ENCODE data around the gene PEDS1. TPM values are rescaled to one million over a fixed set of nuclear protein-coding genes. Genes with fewer than 3 reads are reported as not detected.

PEDS1 gene
- total and polyA plus RNA-seq, 4 experiments from 2014 or later, result 14.7 to 25.1 (median 16.8) TPM

GRCh38 chr20:50191065-50191543 lies 37.6 kb upstream of the PEDS1 start:
- intact Hi-C loops (cut with micrococcal nuclease), result loop anchor here (2.0 to 5.0 kb wide), 2 partner anchors 196 to 320 kb away; partner anchors contain the start of gene PTPN1
- Histone ChIP-seq H3K36me3 (ENCODE audit: insufficient read depth, low read length) (peaks cover 3% of the 10 kb centered on the region), H3K27ac (ENCODE audit: low read depth, low read length) (peak overlapping the region; percentile 70), H3K9me3 (ENCODE audit: control insufficient read depth in 1 of 2, low read length in 2 of 2) (no peaks in the 10 kb centered on the region), H3K4me1 (ENCODE audit: insufficient read depth, low read length) (peaks cover 34% of the 10 kb centered on the region), H3K4me3 (ENCODE audit: low read length in 2 of 2) (peak overlapping the region in 1 of 2 donors; percentile 76), H3K27me3 (ENCODE audit: insufficient read depth, low read length) (no peaks in the 10 kb centered on the region)
- Mint-ChIP-seq H3K9me3 (peaks cover 0 to 2% (median 0%) of the 10 kb centered on the region in 8 donors), H3K27me3 (peaks cover 1 to 2% of the 10 kb centered on the region in 2 donors), H3K27ac (peak overlapping the region in 2 of 7 donors; percentile 52 to 63), H3K4me1 (peaks cover 9 to 45% (median 28%) of the 10 kb centered on the region in 4 donors), H3K4me3 (peak overlapping the region in 7 of 8 donors; percentile 52 to 84 (median 63)), H3K36me3 (peaks cover 3 to 12% of the 10 kb centered on the region in 2 donors)
- peak; percentile 57 to 70 (median 62) for DNase-seq
- ChIA-PET CTCF (ENCODE audit: partially characterized antibody) (interaction anchor here (0.7 to 14.2 kb wide), 5 partner anchors 9 to 275 kb away, joined by 3 to 330 read pairs (median 5); no protein-coding TSS in a partner anchor), POLR2A (ENCODE audit: partially characterized antibody) (interaction anchor here (0.7 to 4.4 kb wide), 28 partner anchors 13 to 558 kb away, joined by 3 to 23 read pairs (median 4); partner anchors contain the start of genes PARD6B, PEDS1, PTPN1 and RNF114)

DNA sequence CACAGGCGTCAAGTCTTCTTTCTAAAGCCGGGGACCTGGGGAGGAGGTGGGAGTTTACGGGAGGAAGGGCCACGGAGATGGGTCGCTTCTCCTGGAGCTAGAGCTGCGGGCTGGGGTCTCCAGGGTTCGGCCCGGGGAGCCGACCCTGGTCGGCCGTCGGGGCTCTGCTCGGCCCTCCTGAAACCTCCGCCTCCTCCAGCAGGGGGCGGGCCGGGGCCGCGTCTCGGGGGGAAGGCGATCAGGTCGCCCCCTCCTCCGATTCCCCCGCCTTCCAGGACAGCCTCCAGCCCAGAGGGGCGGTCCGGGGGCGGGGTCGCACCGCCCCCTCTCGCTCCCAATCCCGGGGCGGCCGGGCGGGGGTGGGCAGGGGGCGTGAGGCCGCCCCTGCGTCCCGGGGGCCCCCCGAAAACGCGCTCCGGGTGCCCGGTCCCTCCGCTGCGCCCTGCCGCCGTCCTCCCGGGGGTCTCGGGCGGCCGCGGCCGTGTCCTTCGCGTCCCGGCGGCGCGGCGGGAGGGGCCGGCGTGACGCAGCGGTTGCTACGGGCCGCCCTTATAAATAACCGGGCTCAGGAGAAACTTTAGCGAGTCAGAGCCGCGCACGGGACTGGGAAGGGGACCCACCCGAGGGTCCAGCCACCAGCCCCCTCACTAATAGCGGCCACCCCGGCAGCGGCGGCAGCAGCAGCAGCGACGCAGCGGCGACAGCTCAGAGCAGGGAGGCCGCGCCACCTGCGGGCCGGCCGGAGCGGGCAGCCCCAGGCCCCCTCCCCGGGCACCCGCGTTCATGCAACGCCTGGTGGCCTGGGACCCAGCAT lies 36.9 kb upstream of the PEDS1 start, which contains the start of gene CEBPB:
TSS of gene CEBPB (plus strand) at position 580 of the 814 bp plus-strand sequence. CDS start at position 784, 204 bp downstream.
- H3K27me3 Mint-ChIP-seq, result peaks cover 4 to 8% of the 10 kb centered on the region in 2 donors
- peaks cover 0 to 2% (median 0%) of the 10 kb centered on the region in 8 donors for H3K9me3 Mint-ChIP-seq
- CTCF ChIA-PET (ENCODE audit: partially characterized antibody), result interaction anchor here (0.7 to 14.2 kb wide), 8 partner anchors 9 to 384 kb away, joined by 3 to 330 read pairs (median 4); no protein-coding TSS in a partner anchor

GRCh38 chr20:50189681-50190250 lies 36.2 kb upstream of the PEDS1 start:
- Mint-ChIP-seq H3K27me3 (peaks cover 8 to 11% of the 10 kb centered on the region in 2 donors), H3K4me3 (peak overlapping the region; percentile 38 to 68 (median 58)), H3K36me3 (peaks cover 0 to 10% of the 10 kb centered on the region in 2 donors), H3K4me1 (peaks cover 7 to 37% (median 23%) of the 10 kb centered on the region in 4 donors), H3K27ac (peak overlapping the region; percentile 10 to 75 (median 36)), H3K9me3 (peaks cover 0 to 2% (median 0%) of the 10 kb centered on the region in 8 donors)
- H3K27ac ChIP-seq (ENCODE audit: low read depth, low read length), result peak overlapping the region; percentile 49
- H3K27me3 ChIP-seq (ENCODE audit: insufficient read depth, low read length), result no peaks in the 10 kb centered on the region
- peaks cover 3% of the 10 kb centered on the region for H3K36me3 ChIP-seq (ENCODE audit: insufficient read depth, low read length)
- intact Hi-C loops (cut with micrococcal nuclease), result loop anchor here (1.0 to 5.0 kb wide), 5 partner anchors 198 to 448 kb away; partner anchors contain the start of gene PTPN1
- H3K4me3 ChIP-seq (ENCODE audit: low read length in 2 of 2), result peak overlapping the region in 1 of 2 donors; percentile 76
- H3K9me3 ChIP-seq (ENCODE audit: control insufficient read depth in 1 of 2, low read length in 2 of 2), result no peaks in the 10 kb centered on the region
- POLR2A ChIA-PET (ENCODE audit: partially characterized antibody), result interaction anchor here (0.5 to 4.4 kb wide), 6 partner anchors 77 to 326 kb away, joined by 3 to 23 read pairs (median 10); partner anchors contain the start of genes PTPN1 and UBE2V1
- CTCF ChIA-PET (ENCODE audit: partially characterized antibody), result interaction anchor here (1.1 to 14.2 kb wide), 6 partner anchors 10 to 385 kb away, joined by 3 to 330 read pairs (median 5); no protein-coding TSS in a partner anchor
- H3K4me1 ChIP-seq (ENCODE audit: insufficient read depth, low read length), result peaks cover 29% of the 10 kb centered on the region
- DNase-seq, result peak in 2 of 5 donors; percentile 9 to 59

More for the DNA sequence above, 36.9 kb upstream of the PEDS1 start, which contains the start of gene CEBPB:
- peaks cover 3% of the 10 kb centered on the region for H3K36me3 ChIP-seq (ENCODE audit: insufficient read depth, low read length)
- H3K27ac ChIP-seq (ENCODE audit: low read depth, low read length), result peak within 1 kb of the TSS; percentile 70
- intact Hi-C loops (cut with micrococcal nuclease), result loop anchor here (1.0 to 5.0 kb wide), 4 partner anchors 197 to 320 kb away; partner anchors contain the start of gene PTPN1
- no peaks in the 10 kb centered on the region for H3K27me3 ChIP-seq (ENCODE audit: insufficient read depth, low read length)
- H3K4me1 Mint-ChIP-seq, result peaks cover 9 to 44% (median 27%) of the 10 kb centered on the region in 4 donors
- H3K9me3 ChIP-seq (ENCODE audit: control insufficient read depth in 1 of 2, low read length in 2 of 2), result no peaks in the 10 kb centered on the region
- DNase-seq, result peak; percentile 79 to 86 (median 82)
- H3K27ac Mint-ChIP-seq, result peak within 1 kb of the TSS; percentile 52 to 97 (median 78)
- H3K36me3 Mint-ChIP-seq, result peaks cover under 1 to 12% of the 10 kb centered on the region in 2 donors
- peak within 1 kb of the TSS; percentile 77 to 86 (median 84) for H3K4me3 Mint-ChIP-seq
- POLR2A ChIA-PET (ENCODE audit: partially characterized antibody), result interaction anchor here (0.8 to 4.4 kb wide), 24 partner anchors 12 to 559 kb away, joined by 3 to 23 read pairs (median 5); partner anchors contain the start of genes PARD6B, PEDS1, PTPN1 and UBE2V1
- H3K4me3 ChIP-seq (ENCODE audit: low read length in 2 of 2), result peak within 1 kb of the TSS in 1 of 2 donors; percentile 76
- peaks cover 34% of the 10 kb centered on the region for H3K4me1 ChIP-seq (ENCODE audit: insufficient read depth, low read length)

DNA sequence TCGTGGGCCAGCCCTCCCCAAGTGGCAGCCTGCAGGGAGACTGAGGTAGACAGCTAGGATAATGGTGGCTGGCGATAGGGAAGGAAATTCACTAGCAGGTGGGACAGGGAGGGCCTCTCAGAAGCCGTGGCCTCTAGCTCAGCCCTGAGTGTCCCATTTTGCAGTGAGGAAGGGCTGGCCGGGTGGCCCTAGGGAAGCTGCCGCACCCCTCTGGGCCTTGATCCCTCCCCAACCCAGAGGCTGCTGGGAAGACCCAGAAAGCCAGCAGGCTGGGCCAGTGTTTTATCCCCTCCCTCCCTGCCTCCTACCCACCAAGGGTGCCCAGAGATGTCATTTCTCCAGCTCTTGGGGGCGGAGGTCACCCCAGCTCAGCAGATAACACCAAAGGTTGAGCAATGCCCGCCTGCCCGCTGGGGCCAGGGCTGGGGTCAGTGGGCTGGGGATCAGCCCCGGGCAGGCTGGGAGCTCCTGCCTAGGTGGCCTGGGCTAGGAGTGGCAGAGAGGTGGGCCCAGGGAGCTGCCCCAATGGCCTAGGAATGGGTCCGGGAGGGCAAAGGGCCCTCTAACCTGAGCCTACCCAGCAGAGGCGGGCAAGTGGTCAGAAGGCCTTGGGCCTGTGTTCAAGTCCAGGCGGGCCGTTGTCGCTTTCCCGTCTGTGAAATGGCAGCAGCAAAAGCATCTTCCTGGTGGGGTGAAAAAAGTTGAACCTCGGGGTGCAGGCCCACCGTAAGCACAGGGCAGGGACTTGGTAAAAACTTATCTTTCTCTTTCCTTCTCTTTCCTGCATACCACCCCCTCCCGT lies 35.6 kb upstream of the PEDS1 start:
- ChIA-PET CTCF (ENCODE audit: partially characterized antibody) (interaction anchor here (0.7 to 14.2 kb wide), 10 partner anchors 10 to 560 kb away, joined by 3 to 330 read pairs (median 4); no protein-coding TSS in a partner anchor), POLR2A (ENCODE audit: partially characterized antibody) (interaction anchor here (0.5 to 4.4 kb wide), 2 partner anchors 275 to 327 kb away, joined by 6 to 23 read pairs; no protein-coding TSS in a partner anchor)
- intact Hi-C loops (cut with micrococcal nuclease), result loop anchor here (5.0 kb wide), 1 partner anchor 448 kb away; no protein-coding TSS in a partner anchor
- Histone ChIP-seq H3K4me3 (ENCODE audit: low read length in 2 of 2) (no peak overlapping the region), H3K27me3 (ENCODE audit: insufficient read depth, low read length) (no peaks in the 10 kb centered on the region), H3K36me3 (ENCODE audit: insufficient read depth, low read length) (peaks cover under 1% of the 10 kb centered on the region), H3K27ac (ENCODE audit: low read depth, low read length) (no peak overlapping the region), H3K9me3 (ENCODE audit: control insufficient read depth in 1 of 2, low read length in 2 of 2) (no peaks in the 10 kb centered on the region), H3K4me1 (ENCODE audit: insufficient read depth, low read length) (peaks cover 22% of the 10 kb centered on the region)
- H3K27ac Mint-ChIP-seq, result peak overlapping the region in 5 of 7 donors; percentile 13 to 82 (median 43)
- no peak for DNase-seq
- peaks cover 0 to 2% (median 0%) of the 10 kb centered on the region in 8 donors for H3K9me3 Mint-ChIP-seq
- peaks cover 9 to 12% of the 10 kb centered on the region in 2 donors for H3K27me3 Mint-ChIP-seq
- peaks cover 0 to 8% of the 10 kb centered on the region in 2 donors for H3K36me3 Mint-ChIP-seq
- peaks cover 7 to 34% (median 19%) of the 10 kb centered on the region in 4 donors for H3K4me1 Mint-ChIP-seq
- peak overlapping the region in 7 of 8 donors; percentile 20 to 84 (median 46) for H3K4me3 Mint-ChIP-seq

DNA sequence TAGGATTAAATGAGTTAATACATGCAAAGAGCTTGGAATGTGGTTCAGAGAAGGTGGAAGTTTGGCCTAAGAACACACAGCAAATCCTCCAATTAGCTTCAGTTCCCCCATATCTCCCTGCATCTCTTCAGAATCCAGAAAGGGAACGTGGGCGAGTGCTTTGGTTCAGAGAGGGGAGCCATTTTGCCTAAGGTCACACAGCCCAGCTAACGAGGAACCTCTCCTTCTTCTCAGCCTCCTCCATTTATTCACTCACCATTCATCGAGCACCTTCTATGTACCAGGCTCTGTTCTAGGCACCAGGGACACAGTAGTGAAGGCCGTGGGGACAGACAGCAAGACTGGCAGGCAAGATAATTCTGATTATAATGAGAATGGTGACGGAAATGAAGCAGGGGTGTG lies 34.8 kb upstream of the PEDS1 start:
- intact Hi-C loops (cut with micrococcal nuclease), result loop anchor here (5.0 kb wide), 1 partner anchor 449 kb away; no protein-coding TSS in a partner anchor
- no peaks in the 10 kb centered on the region for H3K36me3 ChIP-seq (ENCODE audit: insufficient read depth, low read length)
- no peaks in the 10 kb centered on the region for H3K9me3 ChIP-seq (ENCODE audit: control insufficient read depth in 1 of 2, low read length in 2 of 2)
- no peak overlapping the region for H3K27ac ChIP-seq (ENCODE audit: low read depth, low read length)
- peaks cover 5 to 27% (median 12%) of the 10 kb centered on the region in 4 donors for H3K4me1 Mint-ChIP-seq
- peaks cover 14% of the 10 kb centered on the region for H3K4me1 ChIP-seq (ENCODE audit: insufficient read depth, low read length)
- ChIA-PET POLR2A (ENCODE audit: partially characterized antibody) (interaction anchor here (4.4 kb wide), 1 partner anchor 276 kb away, joined by 23 read pairs; no protein-coding TSS in a partner anchor), CTCF (ENCODE audit: partially characterized antibody) (interaction anchor here (0.7 to 14.2 kb wide), 14 partner anchors 9 to 561 kb away, joined by 3 to 330 read pairs (median 4); no protein-coding TSS in a partner anchor)
- no peak for DNase-seq
- no peaks in the 10 kb centered on the region for H3K27me3 ChIP-seq (ENCODE audit: insufficient read depth, low read length)
- H3K36me3 Mint-ChIP-seq, result peaks cover 0 to 8% of the 10 kb centered on the region in 2 donors
- H3K4me3 Mint-ChIP-seq, result peak overlapping the region in 6 of 8 donors; percentile 1 to 84 (median 28)
- no peak overlapping the region for H3K4me3 ChIP-seq (ENCODE audit: low read length in 2 of 2)
- H3K27me3 Mint-ChIP-seq, result peaks cover 11 to 12% of the 10 kb centered on the region in 2 donors
- peak overlapping the region in 3 of 7 donors; percentile 0 to 75 (median 52) for H3K27ac Mint-ChIP-seq
- H3K9me3 Mint-ChIP-seq, result no peaks in the 10 kb centered on the region

Measured in CD4-positive, alpha-beta memory T cell (primary cell).